ENCODE data around the gene SFN.
"Not testable (repeated sequence)": the region's sequence is repeated elsewhere in the genome, so short reads cannot be mapped to it uniquely, and the experiment has no call there.

SFN gene

DNA sequence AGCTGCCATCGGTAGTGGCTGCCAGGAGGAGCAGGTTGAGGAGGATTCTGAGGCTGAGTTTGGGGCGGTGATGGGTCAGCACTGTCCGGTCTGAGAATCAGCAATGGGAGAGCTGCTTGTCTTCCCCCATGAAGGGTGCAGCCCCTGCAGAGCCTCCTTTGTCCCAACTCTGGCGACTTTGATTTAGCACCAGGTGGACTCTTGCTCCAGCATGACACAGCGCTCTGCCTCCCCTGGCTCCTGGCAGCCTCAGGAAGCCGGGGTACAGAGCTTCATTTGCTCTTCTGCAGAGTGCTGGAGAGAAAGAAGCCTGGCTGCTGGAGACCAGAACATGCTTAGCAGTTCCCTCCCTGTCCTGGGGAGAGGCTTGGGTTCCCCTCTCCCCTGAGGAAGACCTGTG is 23.2 kb upstream of the SFN start:
- no peak for FAIRE-seq

DNA sequence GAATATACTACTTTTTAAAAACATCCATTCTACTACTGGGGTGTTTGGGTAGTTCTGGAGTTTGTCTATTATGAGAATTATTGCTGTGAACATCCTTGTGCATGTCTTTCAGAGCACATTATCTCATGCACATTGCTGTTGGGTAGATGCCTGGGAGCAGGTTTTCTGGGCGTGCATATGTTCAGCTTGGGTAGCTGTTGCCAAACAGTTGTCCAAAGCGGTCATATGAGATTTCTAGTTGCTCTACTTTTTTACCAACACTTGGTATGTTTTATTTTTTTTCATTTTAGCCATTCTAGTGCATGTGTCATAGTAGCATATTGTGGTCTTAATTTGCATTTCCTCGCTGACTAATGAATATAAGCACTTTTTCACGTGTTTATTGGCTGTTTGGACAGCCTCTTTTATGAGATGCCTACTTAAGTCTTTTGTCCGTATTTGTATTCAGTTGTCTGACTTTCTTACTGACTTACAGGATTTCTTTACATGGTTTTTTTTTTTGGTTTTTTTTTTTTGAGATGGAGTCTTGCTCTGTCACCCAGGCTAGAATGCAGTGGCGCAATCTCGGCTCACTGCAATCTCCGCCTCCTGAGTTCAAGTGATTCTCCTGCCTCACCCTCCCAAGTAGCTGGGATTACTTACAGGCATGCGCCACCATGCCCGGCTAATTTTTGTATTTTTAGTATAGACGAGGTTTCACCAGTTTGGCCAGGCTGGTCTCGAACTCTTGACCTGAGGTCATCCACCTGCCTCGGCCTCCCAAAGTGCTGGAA is 18.3 kb upstream of the SFN start:
- no peak for FAIRE-seq

DNA sequence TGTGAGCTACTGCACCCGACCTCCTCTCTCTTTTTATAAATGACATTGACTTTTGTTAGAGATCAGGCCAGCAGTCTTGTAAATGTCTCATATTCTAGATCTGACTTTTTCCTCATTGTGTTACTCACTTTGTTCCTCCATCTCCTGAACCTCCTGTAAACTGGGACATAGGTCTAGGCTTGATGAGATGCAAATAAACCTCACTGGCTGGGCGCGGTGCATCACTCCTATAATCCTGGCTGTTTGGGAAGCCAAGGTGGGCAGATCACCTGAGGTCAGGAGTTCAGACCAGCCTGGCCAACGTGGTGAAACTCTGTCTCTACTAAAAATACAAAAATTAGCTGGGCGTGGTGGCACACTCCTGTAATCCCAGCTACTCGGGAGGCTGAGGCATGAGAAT is 15.1 kb upstream of the SFN start:
- FAIRE-seq = not testable (repeated sequence)

DNA sequence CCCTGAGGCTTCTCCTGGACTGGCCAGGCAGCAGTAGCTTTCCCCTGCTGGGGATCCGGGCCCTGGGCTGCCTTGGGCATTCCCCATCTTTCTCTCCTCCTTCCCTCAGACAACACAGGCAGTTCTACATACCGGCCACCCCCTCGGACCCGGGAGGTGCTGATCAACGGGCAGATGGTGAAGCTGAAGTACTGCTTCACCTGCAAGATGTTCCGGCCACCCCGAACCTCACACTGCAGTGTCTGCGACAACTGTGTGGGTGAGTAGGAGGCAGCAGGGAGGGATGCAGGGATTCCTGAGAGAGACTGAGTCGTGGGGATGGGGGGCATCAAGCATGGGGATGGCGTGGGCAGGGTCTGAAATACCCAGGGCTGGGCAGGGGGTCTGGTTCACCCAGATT is 14.4 kb upstream of the SFN start:
- FAIRE-seq = no peak

DNA sequence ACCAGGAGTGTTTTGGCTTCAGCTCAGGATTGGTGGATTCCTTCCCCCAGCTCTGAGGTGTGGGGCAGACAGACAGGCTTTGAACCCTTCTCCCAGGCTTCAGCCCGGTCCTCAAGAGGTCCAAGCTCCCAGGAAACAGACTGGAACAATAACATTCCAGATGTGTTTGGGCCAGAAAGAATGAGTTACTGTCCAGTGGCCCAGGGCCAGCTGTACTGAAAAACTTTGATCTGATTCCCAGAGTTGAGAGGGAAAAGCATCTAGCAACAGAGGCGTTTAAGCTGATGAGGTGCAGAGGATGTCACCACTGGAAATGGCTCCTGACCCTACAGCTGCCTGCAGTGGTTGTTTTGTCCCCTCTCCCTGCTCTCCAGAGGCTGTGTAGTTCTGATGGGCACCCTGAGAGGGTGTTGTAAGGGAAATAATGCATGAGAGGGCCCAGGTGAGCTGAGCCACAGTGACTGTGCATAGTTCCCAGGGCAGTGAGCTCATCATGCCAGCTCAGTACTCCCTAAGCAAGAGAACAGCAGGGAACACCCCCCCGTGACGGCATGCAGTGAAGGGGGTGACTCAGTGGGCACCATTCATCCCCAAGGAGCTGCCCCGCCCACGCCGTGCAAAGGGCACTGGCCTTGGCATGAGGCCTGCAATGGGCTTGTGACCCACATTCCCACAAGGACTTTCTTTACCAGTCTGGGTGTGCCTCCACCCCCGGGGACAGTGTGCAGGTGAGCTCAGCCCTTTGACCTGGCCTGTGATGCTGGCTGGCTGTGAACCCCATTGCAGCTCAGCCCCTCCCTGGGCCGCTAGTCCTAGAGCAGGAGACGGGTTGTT is 13.8 kb upstream of the SFN start:
- FAIRE-seq = no peak

DNA sequence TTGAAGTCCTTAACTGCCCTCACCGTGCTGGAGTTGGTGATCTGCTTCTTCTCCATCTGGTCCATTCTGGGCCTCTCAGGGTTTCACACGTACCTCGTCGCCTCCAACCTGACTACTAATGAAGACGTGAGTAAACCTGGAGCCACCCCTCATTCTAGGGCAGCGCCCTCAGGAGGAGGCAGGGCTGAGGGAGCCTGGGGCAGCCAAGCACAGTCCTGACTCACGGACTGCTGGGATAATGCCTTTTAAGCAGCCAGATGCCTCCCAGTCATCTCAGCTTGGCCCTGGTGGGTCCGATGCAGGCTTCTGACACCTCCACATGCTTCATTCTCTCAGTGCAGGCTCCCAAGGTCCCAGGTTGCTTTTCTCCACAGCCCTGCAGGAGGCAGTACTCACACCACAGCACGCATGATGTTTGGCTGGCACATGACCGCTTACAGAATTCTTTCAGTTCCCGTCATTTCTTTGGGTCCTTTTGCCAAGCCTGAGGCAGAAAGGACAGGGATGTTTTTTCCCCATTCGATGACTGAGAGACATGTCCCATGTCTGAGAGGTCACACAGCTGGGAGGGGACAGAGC is 11.8 kb upstream of the SFN start:
- FAIRE-seq = no peak

DNA sequence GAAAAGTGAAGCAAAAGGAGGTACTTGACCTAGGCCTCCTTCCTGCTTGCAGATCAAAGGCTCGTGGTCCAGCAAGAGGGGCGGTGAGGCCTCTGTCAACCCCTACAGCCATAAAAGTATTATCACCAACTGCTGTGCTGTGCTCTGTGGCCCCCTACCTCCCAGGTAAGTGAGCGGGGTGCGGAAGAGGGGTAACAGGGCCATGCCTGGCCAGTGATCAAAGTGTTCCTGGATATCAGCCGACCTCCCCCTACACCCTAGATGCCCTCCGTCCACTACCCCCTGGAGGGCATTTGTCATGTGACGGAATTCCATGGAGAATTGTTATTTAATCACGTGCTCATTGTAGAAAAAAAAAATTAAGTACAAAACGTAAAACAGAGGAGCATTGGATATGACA is 10.2 kb upstream of the SFN start:
- FAIRE-seq = no peak

DNA sequence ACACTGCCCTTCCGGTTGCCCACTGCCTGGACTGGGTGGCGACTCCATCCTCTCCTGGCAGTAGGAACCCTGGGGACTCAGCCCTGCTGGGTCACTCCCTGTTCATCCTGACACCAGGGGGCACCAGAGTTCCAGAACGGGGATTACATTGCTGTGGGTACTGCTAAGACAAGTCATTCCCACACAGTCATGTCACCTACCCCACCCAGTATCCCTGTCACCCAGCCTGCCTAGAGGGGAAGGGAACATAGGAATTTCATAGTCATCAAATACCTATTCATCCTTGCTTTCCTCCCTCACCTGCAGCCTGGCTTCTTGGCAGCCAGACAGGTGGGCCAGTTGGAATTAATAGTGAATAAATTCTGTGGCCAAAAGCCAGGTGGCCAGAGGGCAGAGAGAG is 9.8 kb upstream of the SFN start:
- FAIRE-seq = no peak

DNA sequence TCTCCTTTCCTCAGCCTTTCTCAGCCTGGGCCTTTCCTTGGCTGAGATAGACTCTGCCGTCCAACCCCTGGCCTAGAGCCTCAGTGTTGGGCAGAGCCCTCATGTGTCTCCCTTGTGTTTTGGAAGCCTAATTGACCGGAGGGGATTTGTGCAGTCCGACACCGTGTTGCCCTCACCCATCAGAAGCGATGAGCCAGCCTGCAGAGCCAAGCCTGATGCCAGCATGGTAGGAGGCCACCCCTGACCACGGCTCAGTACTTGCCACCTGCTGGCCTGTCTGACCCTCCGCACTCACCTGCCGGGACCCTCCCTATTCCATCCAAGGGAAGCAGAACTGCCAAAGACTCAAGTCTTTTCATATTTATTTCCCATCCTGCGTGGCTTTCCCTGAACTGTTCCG is 9.3 kb upstream of the SFN start:
- no peak for FAIRE-seq

DNA sequence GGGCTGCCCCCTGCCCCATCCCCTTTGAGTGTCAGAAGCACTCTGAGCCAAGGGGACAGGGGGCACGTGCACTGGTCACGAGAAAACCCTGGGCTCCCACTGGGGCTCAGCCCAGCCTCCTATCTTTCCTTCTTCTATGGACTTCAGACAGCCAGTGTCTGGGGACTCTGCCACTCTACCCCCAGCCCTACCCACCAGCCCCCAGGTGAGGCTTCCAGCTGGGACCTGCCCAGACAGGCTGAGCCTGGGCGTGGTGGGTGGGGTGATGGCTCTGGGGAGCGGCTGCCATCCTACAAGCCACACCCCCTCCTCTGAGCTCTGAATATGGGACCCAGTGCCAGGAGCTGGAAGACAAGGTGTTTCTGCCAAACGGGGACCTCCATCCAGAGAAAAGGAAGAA is 8.0 kb upstream of the SFN start:
- no peak for FAIRE-seq

DNA sequence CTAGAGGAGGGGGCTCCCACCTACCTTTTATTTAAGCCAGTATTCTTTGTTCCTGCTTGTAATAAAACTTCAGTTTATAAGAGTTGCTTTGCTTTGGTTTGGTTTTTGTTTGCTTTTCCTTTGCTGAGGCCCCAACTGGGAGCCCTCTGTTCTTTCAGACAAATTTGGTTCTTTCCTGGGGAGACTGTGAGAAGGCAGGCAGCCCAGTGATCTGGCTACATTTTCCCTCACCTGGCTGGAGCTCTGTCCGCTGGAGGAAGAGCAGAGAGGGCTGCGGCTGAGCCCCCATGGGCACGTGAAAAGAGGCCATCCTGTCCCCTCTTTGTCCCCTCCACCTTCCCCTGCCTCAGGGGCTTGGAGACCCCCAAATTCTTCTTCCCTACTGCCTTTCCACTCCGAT is 7.3 kb upstream of the SFN start:
- FAIRE-seq = no peak

DNA sequence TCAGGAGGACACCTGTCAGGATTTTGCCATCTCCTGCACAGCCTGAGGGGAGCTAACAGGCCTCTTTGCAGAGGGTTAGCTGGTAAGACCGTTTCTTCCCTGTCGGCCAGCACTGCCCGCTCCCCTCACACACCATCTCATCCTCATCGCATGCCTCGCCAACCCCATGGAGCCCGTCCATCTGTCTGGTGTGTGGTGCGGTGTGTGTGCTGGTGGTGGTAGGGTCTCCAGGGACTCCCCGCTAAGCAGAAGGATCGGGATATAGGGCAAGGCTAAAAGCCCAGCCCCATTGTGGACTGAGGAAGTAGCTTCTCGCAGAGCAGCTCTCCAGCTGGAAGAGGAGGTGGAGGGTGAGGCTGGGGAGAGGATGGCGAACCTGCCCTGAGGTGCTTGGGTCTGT is 6.8 kb upstream of the SFN start:
- no peak for FAIRE-seq

DNA sequence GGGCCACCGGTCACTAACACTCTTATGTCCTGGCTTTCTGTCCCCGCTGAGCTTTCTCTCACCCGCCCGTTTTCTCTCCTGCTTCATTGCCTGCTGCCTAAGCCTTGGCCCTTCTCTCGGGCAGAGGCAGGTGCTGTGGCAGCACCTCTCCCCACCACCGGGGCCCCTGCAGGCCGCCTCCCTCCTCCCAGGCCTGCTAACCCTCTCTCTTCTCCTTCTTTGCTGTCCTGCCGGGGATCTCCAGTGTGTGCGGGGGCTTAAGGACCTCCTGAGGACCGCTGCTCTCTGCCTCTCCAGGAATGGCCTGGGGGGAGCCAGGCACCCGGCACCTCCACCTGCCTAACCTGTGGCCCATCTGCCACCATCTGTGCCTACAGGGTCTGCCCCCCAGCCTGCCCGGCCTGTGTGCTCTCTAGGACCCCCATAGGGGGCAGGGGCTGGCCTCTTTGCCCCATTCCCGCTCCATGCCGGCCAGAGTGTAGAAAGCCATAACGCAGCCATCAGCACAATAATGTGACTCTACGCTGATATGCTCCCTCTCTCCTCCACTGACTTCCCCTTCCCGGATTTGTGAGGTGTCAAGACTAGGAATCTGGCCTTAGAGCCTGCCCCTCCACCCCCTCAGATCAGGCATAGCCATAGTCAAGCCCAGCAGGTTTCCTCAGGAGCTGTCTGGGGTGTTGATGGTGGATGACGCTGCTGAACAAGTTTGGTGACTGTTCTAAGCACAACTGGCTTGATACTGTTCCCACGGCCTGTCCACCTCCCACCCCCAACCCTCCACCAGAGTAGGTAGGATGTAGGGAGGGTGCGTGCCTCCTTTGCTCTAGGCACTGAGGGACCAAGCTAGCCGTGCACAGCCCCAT is 6.1 kb upstream of the SFN start:
- FAIRE-seq = no peak

DNA sequence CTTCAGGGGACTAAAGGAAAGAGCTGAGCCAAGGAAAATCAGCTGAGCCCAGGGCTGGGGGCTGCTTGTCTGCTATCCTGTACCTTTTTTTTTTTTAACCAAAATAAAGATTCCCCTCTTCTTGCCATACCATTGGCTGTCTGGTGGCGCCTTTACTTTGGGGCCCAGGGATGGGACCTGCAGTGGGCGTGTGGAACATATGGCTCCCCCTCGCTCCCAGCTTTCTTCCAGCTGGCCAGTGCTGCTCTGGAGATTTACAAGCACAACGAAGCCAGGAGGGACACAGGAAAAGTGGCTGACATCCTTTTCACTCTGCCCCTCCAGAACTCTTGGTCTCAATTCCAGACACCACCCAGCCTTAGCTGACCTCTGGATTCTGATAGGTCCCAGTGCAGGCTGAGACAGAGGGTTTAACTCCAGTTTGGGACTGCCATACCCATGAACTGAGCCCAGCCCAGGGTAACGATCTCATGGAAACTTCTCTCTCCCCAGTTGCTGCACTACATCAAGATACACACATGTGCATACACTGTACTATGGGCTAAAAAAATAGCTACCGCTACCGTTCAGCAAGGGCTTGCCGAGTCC is 5.4 kb upstream of the SFN start:
- FAIRE-seq = no peak

DNA sequence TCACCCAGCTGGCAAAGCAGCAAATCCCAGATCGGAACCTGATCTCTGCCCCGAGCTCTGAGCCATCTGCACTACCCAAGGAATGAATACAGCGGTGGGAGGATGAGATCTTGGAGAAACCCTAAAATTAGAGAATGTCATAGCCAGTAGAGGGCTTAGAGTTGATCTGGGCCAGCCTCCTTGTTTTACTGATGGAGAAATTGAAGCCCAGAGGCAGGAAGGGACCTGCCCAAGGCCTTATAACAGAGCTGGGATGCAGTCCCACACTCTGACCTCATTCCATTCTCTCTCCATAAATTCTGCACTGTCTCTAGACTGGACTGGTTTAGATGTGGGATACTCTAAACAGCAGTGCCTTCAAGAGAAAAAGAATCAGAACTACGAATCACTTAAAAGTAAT is 4.8 kb upstream of the SFN start:
- FAIRE-seq = no peak

DNA sequence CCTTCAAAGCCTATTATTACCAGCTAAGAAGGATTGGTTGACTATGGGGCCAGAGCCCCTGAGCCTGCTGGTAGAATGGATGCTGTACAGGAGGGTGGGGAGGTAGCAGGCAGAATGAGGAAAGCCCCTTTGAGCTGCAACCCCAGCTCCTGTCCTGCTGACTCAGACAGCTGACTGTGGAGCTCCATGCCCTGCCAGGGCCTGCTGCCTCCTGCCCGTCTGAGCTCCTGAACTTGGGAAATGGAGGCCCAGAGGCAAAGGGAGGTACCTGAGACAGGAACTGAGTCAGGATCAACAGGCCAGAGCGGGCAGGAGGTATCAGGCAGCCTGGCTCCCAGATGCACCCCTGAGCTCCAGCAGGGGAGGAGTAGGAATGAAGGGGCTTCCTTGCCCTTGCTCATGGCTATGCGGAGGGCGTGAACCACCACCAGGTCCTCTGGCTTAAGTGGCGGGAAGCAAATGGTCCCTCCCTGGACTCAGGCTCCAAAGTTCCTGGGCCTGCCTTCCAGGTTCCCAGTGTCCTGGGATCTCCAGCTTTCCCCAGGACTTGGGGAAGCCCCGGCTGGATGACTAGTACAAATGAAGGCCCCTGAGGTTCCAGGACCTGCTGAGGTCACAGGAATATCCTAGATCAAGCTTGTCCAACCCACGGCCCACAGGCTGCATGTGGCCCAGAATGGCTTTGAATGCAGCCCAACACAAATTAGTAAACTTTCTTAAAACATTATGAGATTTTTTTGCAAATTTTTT is 3.9 kb upstream of the SFN start:
- FAIRE-seq = no peak

DNA sequence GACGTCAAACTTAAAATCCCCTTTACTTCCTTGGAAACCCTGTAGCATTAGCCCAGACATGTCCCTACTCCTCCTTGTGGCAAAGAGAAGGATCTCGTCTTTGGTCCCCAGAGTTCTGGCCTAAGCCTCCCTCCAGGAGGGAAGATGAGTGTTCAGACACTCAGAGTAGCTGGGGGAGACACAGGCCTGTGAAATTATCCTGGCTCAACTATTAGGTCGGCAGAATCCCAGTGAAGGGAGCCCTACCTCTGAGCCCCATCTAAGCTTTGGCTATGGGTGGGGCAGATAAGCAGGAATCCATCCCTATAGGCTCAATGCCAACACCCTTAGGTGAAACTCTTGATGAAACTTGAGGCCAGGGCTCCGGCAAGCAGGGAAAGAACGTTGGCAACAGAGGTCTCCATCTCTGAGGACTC is 1.7 kb upstream of the SFN start:
- FAIRE-seq = no peak

DNA sequence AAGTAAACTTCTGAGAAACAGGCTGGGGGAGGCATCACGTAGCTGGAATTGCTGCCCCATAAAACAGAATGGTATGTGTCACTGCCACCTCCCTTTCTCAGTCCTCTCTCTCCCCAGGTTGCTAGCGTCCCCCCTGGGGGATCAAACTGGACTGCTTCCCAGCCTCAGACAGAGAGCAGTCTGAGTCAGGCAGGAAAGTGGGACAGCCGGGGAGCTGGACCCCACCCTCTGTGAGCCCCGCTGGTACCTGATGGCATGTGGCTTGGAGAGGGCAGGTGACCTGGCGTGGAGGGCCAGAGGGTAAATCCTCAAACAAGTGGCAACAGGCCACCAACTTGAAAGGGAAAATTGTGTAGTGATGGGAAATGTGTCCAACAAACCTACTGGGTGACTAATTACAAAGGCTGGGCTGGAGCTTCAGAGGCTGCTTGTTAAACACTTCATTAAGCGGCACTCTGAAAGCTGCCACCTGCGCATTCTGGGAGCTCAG is 1.0 kb upstream of the SFN start:
- no peak for FAIRE-seq

DNA sequence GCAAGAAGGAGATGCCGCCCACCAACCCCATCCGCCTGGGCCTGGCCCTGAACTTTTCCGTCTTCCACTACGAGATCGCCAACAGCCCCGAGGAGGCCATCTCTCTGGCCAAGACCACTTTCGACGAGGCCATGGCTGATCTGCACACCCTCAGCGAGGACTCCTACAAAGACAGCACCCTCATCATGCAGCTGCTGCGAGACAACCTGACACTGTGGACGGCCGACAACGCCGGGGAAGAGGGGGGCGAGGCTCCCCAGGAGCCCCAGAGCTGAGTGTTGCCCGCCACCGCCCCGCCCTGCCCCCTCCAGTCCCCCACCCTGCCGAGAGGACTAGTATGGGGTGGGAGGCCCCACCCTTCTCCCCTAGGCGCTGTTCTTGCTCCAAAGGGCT is 732 bp downstream of the SFN start:
- no peak for FAIRE-seq

DNA sequence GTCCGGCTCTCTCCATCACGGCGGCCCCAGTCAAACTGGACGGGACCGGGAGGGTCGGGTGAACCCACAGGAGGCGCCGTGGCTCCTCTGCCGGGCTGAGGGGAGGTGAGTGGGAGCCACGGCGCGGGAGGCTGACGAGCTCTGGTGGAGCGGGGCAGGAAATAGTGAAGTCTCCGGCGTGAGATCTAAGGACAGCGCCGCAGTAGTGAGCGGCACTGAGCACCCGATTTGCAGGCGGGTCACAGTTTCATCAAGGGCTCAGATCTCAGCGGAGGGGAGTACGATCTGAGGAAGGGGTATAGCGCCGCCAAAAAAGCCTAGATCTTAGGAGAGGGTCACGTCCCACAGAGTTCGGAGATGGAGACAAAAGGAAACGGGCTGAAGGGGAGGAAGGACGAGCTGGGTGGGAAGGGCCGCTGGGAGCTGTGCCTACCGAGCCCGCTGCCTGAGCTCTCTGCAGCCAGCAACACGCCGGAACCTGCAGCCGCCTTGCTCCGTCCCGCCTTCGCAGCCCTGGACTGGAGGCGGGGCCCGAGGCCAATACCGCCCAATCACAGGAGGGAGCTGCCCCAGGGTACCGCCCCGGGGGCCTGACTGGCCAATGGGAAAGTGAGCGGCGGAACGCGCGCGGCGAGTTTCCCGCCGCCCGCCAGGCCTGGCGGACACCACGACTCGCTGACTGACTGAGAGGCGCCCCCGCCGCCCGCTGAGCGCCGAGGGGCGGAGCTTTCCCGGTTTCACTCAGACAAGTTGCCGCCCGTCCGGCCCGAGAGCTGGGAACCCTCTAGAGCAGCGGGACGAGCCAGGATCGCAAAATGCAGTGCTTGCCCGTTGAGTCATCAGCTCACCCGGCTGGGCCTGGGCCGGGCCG is 1.9 kb downstream of the SFN start:
- peak; percentile 83 for FAIRE-seq

DNA sequence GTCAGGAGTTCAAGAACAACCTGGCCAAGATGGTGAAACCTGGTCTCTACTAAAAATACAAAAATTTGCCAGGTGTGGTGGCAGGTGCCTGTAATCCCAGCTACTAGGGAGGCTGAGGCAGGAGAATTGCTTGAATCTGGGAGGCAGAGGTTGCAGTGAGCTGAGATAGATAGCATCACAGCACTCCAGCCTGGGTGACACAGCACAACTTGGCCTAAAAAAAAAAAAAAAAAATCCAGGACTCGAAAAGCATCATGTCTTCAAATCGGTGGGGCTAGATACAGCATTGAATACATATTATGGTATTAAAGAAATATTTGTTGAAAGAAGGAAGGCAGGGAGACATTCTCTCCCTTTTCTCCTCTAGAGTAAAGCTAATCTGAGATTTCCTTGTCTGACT is 10.1 kb downstream of the SFN start:
- FAIRE-seq = not testable (repeated sequence)

Measured in endometrium (tissue), 2 donors.